ENCODE results near the gene NDFIP2.

NDFIP2 gene

GRCh38 chr13:79455331-79455730 lies 25.6 kb upstream of the NDFIP2 start:
- peaks cover 8 to 16% of the 10 kb centered on the region in 2 experiments for H3K4me1 ChIP-seq (ENCODE audit: control insufficient read depth in 1 of 2, insufficient read depth in 2 of 2, low read length in 2 of 2)
- no peaks in the 10 kb centered on the region for H3K27me3 ChIP-seq (ENCODE audit: insufficient read depth, low read length)
- H2AFZ ChIP-seq (ENCODE audit: insufficient read depth, low read length, poor library complexity), result no peak overlapping the region
- no peak overlapping the region for H3K14ac ChIP-seq (ENCODE audit: low read length)
- no peak overlapping the region for H3K4me2 ChIP-seq (ENCODE audit: low read length)
- H3K79me1 ChIP-seq (ENCODE audit: low read length), result peaks cover 9% of the 10 kb centered on the region
- H3K18ac ChIP-seq (ENCODE audit: low read length), result no peak overlapping the region
- H2AK5ac ChIP-seq (ENCODE audit: low read length), result no peak overlapping the region
- H3K36me3 ChIP-seq (ENCODE audit: control insufficient read depth in 1 of 2, insufficient read depth in 2 of 2, low read length in 2 of 2), result no peaks in the 10 kb centered on the region
- H4K12ac ChIP-seq (ENCODE audit: low read depth, low read length), result no peak overlapping the region
- H3K9me3 ChIP-seq (ENCODE audit: insufficient read depth, low read depth, low read length), result no peaks in the 10 kb centered on the region
- no peak overlapping the region for H3K4ac ChIP-seq (ENCODE audit: low read depth, low read length)
- no peaks in the 10 kb centered on the region for H3K79me2 ChIP-seq (ENCODE audit: control insufficient read depth, insufficient read depth, low read length, poor library complexity)
- no peak overlapping the region for H2BK120ac ChIP-seq (ENCODE audit: insufficient read depth, low read length, poor library complexity)
- H4K91ac ChIP-seq (ENCODE audit: low read depth, low read length), result peak overlapping the region; percentile 24
- H2BK12ac ChIP-seq (ENCODE audit: low read length), result no peak overlapping the region
- H2BK5ac ChIP-seq (ENCODE audit: low read depth, low read length, poor library complexity), result peak overlapping the region; percentile 40
- peak overlapping the region; percentile 17 for H3K27ac ChIP-seq (ENCODE audit: low read depth, low read length)
- H3K23ac ChIP-seq (ENCODE audit: low read length), result no peak overlapping the region
- DNase-seq, result peak; percentile 95 to 96
- H3K4me3 ChIP-seq (ENCODE audit: low read depth, low read length), result no peak overlapping the region
- H3K9ac ChIP-seq (ENCODE audit: low read length), result no peak overlapping the region
- WGBS (ENCODE audit: extremely low coverage, insufficient coverage, insufficient read length), result no CpG with 5 or more reads among the region's 7 CpGs
- no peak overlapping the region for H4K8ac ChIP-seq (ENCODE audit: low read depth, low read length)

GRCh38 chr13:79456051-79456450 lies 24.9 kb upstream of the NDFIP2 start:
- Histone ChIP-seq H3K4ac (ENCODE audit: low read depth, low read length) (peak overlapping the region; percentile 89), H2AFZ (ENCODE audit: insufficient read depth, low read length, poor library complexity) (no peak overlapping the region), H3K9ac (ENCODE audit: low read length) (no peak overlapping the region), H3K27me3 (ENCODE audit: insufficient read depth, low read length) (no peaks in the 10 kb centered on the region), H3K79me1 (ENCODE audit: low read length) (peaks cover 9% of the 10 kb centered on the region), H2BK120ac (ENCODE audit: insufficient read depth, low read length, poor library complexity) (peak overlapping the region; percentile 96), H3K4me3 (ENCODE audit: low read depth, low read length) (no peak overlapping the region), H4K91ac (ENCODE audit: low read depth, low read length) (peak overlapping the region; percentile 97), H3K27ac (ENCODE audit: low read depth, low read length) (peak overlapping the region; percentile 85), H4K8ac (ENCODE audit: low read depth, low read length) (peak overlapping the region; percentile 91), H4K12ac (ENCODE audit: low read depth, low read length) (no peak overlapping the region), H3K23ac (ENCODE audit: low read length) (no peak overlapping the region), H3K9me3 (ENCODE audit: insufficient read depth, low read depth, low read length) (no peaks in the 10 kb centered on the region), H3K14ac (ENCODE audit: low read length) (peak overlapping the region; percentile 91), H3K4me1 (ENCODE audit: control insufficient read depth in 1 of 2, insufficient read depth in 2 of 2, low read length in 2 of 2) (peaks cover 8 to 16% of the 10 kb centered on the region in 2 experiments), H3K36me3 (ENCODE audit: control insufficient read depth in 1 of 2, insufficient read depth in 2 of 2, low read length in 2 of 2) (no peaks in the 10 kb centered on the region), H3K4me2 (ENCODE audit: low read length) (no peak overlapping the region), H3K18ac (ENCODE audit: low read length) (peak overlapping the region; percentile 93), H2AK5ac (ENCODE audit: low read length) (peak overlapping the region; percentile 94), H3K79me2 (ENCODE audit: control insufficient read depth, insufficient read depth, low read length, poor library complexity) (no peaks in the 10 kb centered on the region), H2BK5ac (ENCODE audit: low read depth, low read length, poor library complexity) (peak overlapping the region; percentile 94), H2BK12ac (ENCODE audit: low read length) (peak overlapping the region; percentile 100)
- peak; percentile 36 to 76 for DNase-seq
- WGBS (ENCODE audit: extremely low coverage, insufficient coverage, insufficient read length), result no CpG with 5 or more reads among the region's 1 CpG

- no peak overlapping the region for H3K4me2 ChIP-seq (ENCODE audit: low read length)
- H3K9me3 ChIP-seq (ENCODE audit: insufficient read depth, low read depth, low read length), result no peaks in the 10 kb centered on the region
- DNase-seq, result peak in 1 of 2 donors; percentile 19
- no peak overlapping the region for H2AK5ac ChIP-seq (ENCODE audit: low read length)
- H3K79me2 ChIP-seq (ENCODE audit: control insufficient read depth, insufficient read depth, low read length, poor library complexity), result no peaks in the 10 kb centered on the region
- H3K27me3 ChIP-seq (ENCODE audit: insufficient read depth, low read length), result no peaks in the 10 kb centered on the region
- no peak overlapping the region for H3K4me3 ChIP-seq (ENCODE audit: low read depth, low read length)
- peak overlapping the region; percentile 95 for H2BK12ac ChIP-seq (ENCODE audit: low read length)
- H3K14ac ChIP-seq (ENCODE audit: low read length), result no peak overlapping the region
- no peak overlapping the region for H3K9ac ChIP-seq (ENCODE audit: low read length)
- H3K23ac ChIP-seq (ENCODE audit: low read length), result no peak overlapping the region
- peak overlapping the region; percentile 55 for H3K4ac ChIP-seq (ENCODE audit: low read depth, low read length)
- H3K79me1 ChIP-seq (ENCODE audit: low read length), result peaks cover 9% of the 10 kb centered on the region
- peak overlapping the region; percentile 47 for H4K91ac ChIP-seq (ENCODE audit: low read depth, low read length)
- no peak overlapping the region for H2BK5ac ChIP-seq (ENCODE audit: low read depth, low read length, poor library complexity)
- peaks cover 8 to 16% of the 10 kb centered on the region in 2 experiments for H3K4me1 ChIP-seq (ENCODE audit: control insufficient read depth in 1 of 2, insufficient read depth in 2 of 2, low read length in 2 of 2)
- H3K36me3 ChIP-seq (ENCODE audit: control insufficient read depth in 1 of 2, insufficient read depth in 2 of 2, low read length in 2 of 2), result no peaks in the 10 kb centered on the region
- peak overlapping the region; percentile 66 for H2BK120ac ChIP-seq (ENCODE audit: insufficient read depth, low read length, poor library complexity)
- no peak overlapping the region for H4K12ac ChIP-seq (ENCODE audit: low read depth, low read length)
- no CpG with 5 or more reads among the region's 1 CpG for WGBS (ENCODE audit: extremely low coverage, insufficient coverage, insufficient read length)
- no peak overlapping the region for H4K8ac ChIP-seq (ENCODE audit: low read depth, low read length)
- no peak overlapping the region for H2AFZ ChIP-seq (ENCODE audit: insufficient read depth, low read length, poor library complexity)
- H3K27ac ChIP-seq (ENCODE audit: low read depth, low read length), result no peak overlapping the region
- H3K18ac ChIP-seq (ENCODE audit: low read length), result no peak overlapping the region
Observed at GRCh38 chr13:79456656-79457365, 24.1 kb upstream of the NDFIP2 start.

GRCh38 chr13:79457390-79457789 lies 23.6 kb upstream of the NDFIP2 start:
- H2BK120ac ChIP-seq (ENCODE audit: insufficient read depth, low read length, poor library complexity), result no peak overlapping the region
- no peaks in the 10 kb centered on the region for H3K36me3 ChIP-seq (ENCODE audit: control insufficient read depth in 1 of 2, insufficient read depth in 2 of 2, low read length in 2 of 2)
- H3K27ac ChIP-seq (ENCODE audit: low read depth, low read length), result no peak overlapping the region
- no peak overlapping the region for H4K8ac ChIP-seq (ENCODE audit: low read depth, low read length)
- no peak overlapping the region for H3K23ac ChIP-seq (ENCODE audit: low read length)
- H3K9me3 ChIP-seq (ENCODE audit: insufficient read depth, low read depth, low read length), result no peaks in the 10 kb centered on the region
- no peak overlapping the region for H2AFZ ChIP-seq (ENCODE audit: insufficient read depth, low read length, poor library complexity)
- no peak overlapping the region for H3K14ac ChIP-seq (ENCODE audit: low read length)
- H2BK5ac ChIP-seq (ENCODE audit: low read depth, low read length, poor library complexity), result no peak overlapping the region
- H3K79me1 ChIP-seq (ENCODE audit: low read length), result peaks cover 9% of the 10 kb centered on the region
- no peak overlapping the region for H4K12ac ChIP-seq (ENCODE audit: low read depth, low read length)
- no peaks in the 10 kb centered on the region for H3K79me2 ChIP-seq (ENCODE audit: control insufficient read depth, insufficient read depth, low read length, poor library complexity)
- WGBS (ENCODE audit: extremely low coverage, insufficient coverage, insufficient read length), result no CpG with 5 or more reads among the region's 1 CpG
- no peak overlapping the region for H2BK12ac ChIP-seq (ENCODE audit: low read length)
- H3K4me3 ChIP-seq (ENCODE audit: low read depth, low read length), result no peak overlapping the region
- no peaks in the 10 kb centered on the region for H3K27me3 ChIP-seq (ENCODE audit: insufficient read depth, low read length)
- DNase-seq, result peak in 1 of 2 donors; percentile 7
- H3K18ac ChIP-seq (ENCODE audit: low read length), result no peak overlapping the region
- H4K91ac ChIP-seq (ENCODE audit: low read depth, low read length), result no peak overlapping the region
- H3K4me1 ChIP-seq (ENCODE audit: control insufficient read depth in 1 of 2, insufficient read depth in 2 of 2, low read length in 2 of 2), result peaks cover 8 to 16% of the 10 kb centered on the region in 2 experiments
- no peak overlapping the region for H3K9ac ChIP-seq (ENCODE audit: low read length)
- H3K4ac ChIP-seq (ENCODE audit: low read depth, low read length), result no peak overlapping the region
- no peak overlapping the region for H2AK5ac ChIP-seq (ENCODE audit: low read length)
- no peak overlapping the region for H3K4me2 ChIP-seq (ENCODE audit: low read length)
